Loucy (cell line): Measurements from ENCODE around the gene PSMA6.
A peak's percentile ranks its signal among the peaks of the same experiment; 100 is the strongest.

Experiments
- H2AFZ ChIP-seq: fragments of 200-600 bp; sonication (generic); 2 replicates; pipeline ENCODE4 v1.6.0; 2016; ENCODE audit warnings: antibody characterized with exemption, mild to moderate bottlenecking, low read length, moderate library complexity
- H3F3A ChIP-seq: fragments of 200-600 bp; 2 replicates; pipeline ENCODE4 v1.6.0; 2016; ENCODE audit warnings: antibody characterized with exemption, low read depth, mild to moderate bottlenecking
- H3K27me3 ChIP-seq: fragments of 200-600 bp; sonication (generic); 2 replicates; pipeline ENCODE4 v1.6.1; 2014; ENCODE audit warnings: low read length, mild to moderate bottlenecking; ENCODE audit not compliant: insufficient read depth, poor library complexity, severe bottlenecking
- H3K36me3 ChIP-seq: fragments of 200-600 bp; sonication (generic); 2 replicates; pipeline ENCODE4 v1.6.1; 2016; ENCODE audit warnings: low read length; ENCODE audit not compliant: insufficient read depth
- H3K4me1 ChIP-seq: fragments of 200-600 bp; sonication (generic); 2 replicates; pipeline ENCODE4 v1.5.1; 2014; ENCODE audit warnings: low read length, mild to moderate bottlenecking; ENCODE audit not compliant: insufficient read depth, poor library complexity, severe bottlenecking
- H3K4me2 ChIP-seq: fragments of 200-600 bp; sonication (generic); 2 replicates; pipeline ENCODE4 v1.6.0; 2014; ENCODE audit warnings: antibody characterized with exemption, low read length, low read depth, mild to moderate bottlenecking; ENCODE audit not compliant: poor library complexity, severe bottlenecking
- H3K4me3 ChIP-seq: fragments of 200-600 bp; sonication (generic); 2 replicates; pipeline ENCODE4 v1.5.1; 2014; ENCODE audit warnings: low read length, mild to moderate bottlenecking, mixed read lengths; ENCODE audit not compliant: poor library complexity, severe bottlenecking
- H3K79me2 ChIP-seq: fragments of 200-600 bp; sonication (generic); 2 replicates; pipeline ENCODE4 v1.6.1; 2014; ENCODE audit warnings: low read length; ENCODE audit not compliant: insufficient read depth
- H3K9ac ChIP-seq: fragments of 200-600 bp; sonication (generic); 2 replicates; pipeline ENCODE4 v1.6.0; 2014; ENCODE audit warnings: mild to moderate bottlenecking, low read depth, low read length, moderate library complexity; ENCODE audit not compliant: poor library complexity, severe bottlenecking
- H3K9me2 ChIP-seq: fragments of 200-600 bp; sonication (generic); replicated peaks from 2 replicates; pipeline ENCODE4 v1.6.1; 2016; ENCODE audit warnings: low read depth, low read length, mixed read lengths
- H3K9me3 ChIP-seq: fragments of 200-600 bp; sonication (generic); 2 replicates; pipeline ENCODE4 v1.6.1; 2014; ENCODE audit warnings: mild to moderate bottlenecking, antibody characterized with exemption, low read length, low read depth; ENCODE audit not compliant: insufficient read depth
- H4K20me1 ChIP-seq: fragments of 200-600 bp; sonication (generic); 2 replicates; pipeline ENCODE4 v1.6.0; 2014; ENCODE audit warnings: antibody characterized with exemption, low read length, mild to moderate bottlenecking; ENCODE audit not compliant: insufficient read depth, poor library complexity, severe bottlenecking
- EZH2phosphoT487 ChIP-seq: fragments of 200-600 bp; IDR thresholded peaks from 2 replicates; pipeline ENCODE4 v1.6.1; 2018; ENCODE audit warnings: antibody characterized with exemption, mild to moderate bottlenecking, moderate library complexity, borderline replicate concordance
- TF ChIP-seq, protein P1 (sequence below): fragments of 200-600 bp; sonication (generic); conservative IDR thresholded peaks from 2 replicates; pipeline ENCODE4 v1.5.1; 2014; ENCODE audit warnings: mild to moderate bottlenecking, antibody characterized with exemption, low read length

Gene PSMA6

DNA sequence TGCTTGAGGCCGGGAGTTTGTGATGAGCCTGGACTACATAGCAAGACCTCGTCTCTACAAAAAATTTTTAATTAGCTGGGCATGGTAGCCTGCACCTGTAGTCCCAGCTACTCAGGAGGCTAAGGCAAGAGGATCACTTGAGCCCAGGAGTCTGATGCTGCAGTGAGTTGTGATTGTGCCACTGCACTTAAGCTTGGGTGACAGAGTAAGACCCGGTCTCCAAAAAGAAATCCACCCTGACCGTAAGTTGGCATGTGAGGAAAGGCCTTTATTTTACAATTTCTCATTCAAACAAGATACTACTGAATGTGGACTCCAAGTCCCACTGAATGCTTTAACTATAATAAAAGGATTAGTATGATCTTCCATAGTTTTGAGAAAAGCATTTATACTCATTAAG, 27.3 kb downstream of the PSMA6 start:
- TF ChIP-seq EZH2phosphoT487, result no peak
- TF ChIP-seq, protein P1, sequence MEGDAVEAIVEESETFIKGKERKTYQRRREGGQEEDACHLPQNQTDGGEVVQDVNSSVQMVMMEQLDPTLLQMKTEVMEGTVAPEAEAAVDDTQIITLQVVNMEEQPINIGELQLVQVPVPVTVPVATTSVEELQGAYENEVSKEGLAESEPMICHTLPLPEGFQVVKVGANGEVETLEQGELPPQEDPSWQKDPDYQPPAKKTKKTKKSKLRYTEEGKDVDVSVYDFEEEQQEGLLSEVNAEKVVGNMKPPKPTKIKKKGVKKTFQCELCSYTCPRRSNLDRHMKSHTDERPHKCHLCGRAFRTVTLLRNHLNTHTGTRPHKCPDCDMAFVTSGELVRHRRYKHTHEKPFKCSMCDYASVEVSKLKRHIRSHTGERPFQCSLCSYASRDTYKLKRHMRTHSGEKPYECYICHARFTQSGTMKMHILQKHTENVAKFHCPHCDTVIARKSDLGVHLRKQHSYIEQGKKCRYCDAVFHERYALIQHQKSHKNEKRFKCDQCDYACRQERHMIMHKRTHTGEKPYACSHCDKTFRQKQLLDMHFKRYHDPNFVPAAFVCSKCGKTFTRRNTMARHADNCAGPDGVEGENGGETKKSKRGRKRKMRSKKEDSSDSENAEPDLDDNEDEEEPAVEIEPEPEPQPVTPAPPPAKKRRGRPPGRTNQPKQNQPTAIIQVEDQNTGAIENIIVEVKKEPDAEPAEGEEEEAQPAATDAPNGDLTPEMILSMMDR, result no peak
- Histone ChIP-seq H3K79me2 (no peaks in the 10 kb centered on the region), H3K4me2 (no peak overlapping the region), H4K20me1 (no peaks in the 10 kb centered on the region), H3K4me3 (no peak overlapping the region), H3K36me3 (peaks cover 42% of the 10 kb centered on the region; the same call in 1 of the 2 replicates), H3K9me2 (no peaks in the 10 kb centered on the region), H3K9me3 (no peaks in the 10 kb centered on the region), H3F3A (no peaks in the 10 kb centered on the region), H3K4me1 (peaks cover 13% of the 10 kb centered on the region), H3K27me3 (no peaks in the 10 kb centered on the region), H3K9ac (no peak overlapping the region), H2AFZ (no peak overlapping the region)

- Histone ChIP-seq H4K20me1 (no peaks in the 10 kb centered on the region), H3K9me2 (no peaks in the 10 kb centered on the region), H3K27me3 (no peaks in the 10 kb centered on the region), H2AFZ (no peak overlapping the region), H3K4me3 (peak overlapping the region; percentile 37), H3K79me2 (no peaks in the 10 kb centered on the region), H3F3A (no peaks in the 10 kb centered on the region), H3K4me1 (peaks cover 13% of the 10 kb centered on the region), H3K9me3 (no peaks in the 10 kb centered on the region), H3K9ac (peak overlapping the region; percentile 5), H3K36me3 (peaks cover 32% of the 10 kb centered on the region; the same call in 1 of the 2 replicates), H3K4me2 (peak overlapping the region; percentile 63)
- TF ChIP-seq EZH2phosphoT487, result no peak
- TF ChIP-seq, protein P1, result no peak
Observed at GRCh38 chr14:35320472-35320871, 28.3 kb downstream of the PSMA6 start.

DNA sequence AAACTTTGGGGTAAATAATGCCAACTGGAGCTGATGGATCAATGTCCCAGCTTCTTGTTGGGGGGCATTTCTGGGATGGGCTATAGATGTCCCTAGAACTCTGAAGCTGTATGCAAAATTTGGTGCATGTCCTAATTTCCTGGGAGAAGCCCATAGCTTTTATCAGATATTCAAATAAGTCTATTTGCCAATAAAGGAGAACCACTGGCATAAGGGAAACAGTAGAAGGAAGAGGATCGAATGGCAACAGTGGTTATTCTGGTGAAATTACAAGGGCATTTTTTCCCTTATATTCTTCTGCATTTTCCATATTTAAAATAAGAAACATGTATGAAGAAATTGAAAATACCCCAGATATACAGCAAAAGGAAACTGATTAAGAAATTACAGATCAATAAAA, 34.2 kb downstream of the PSMA6 start:
- Histone ChIP-seq H3K79me2 (no peaks in the 10 kb centered on the region), H3K9me2 (no peaks in the 10 kb centered on the region), H4K20me1 (no peaks in the 10 kb centered on the region), H3K36me3 (no peaks in the 10 kb centered on the region), H3K4me2 (no peak overlapping the region), H3F3A (no peaks in the 10 kb centered on the region), H3K9ac (no peak overlapping the region), H2AFZ (no peak overlapping the region), H3K27me3 (no peaks in the 10 kb centered on the region), H3K9me3 (no peaks in the 10 kb centered on the region), H3K4me3 (no peak overlapping the region), H3K4me1 (no peaks in the 10 kb centered on the region)
- no peak for TF ChIP-seq EZH2phosphoT487
- TF ChIP-seq, protein P1, result no peak
